AG09309 (cell line): ENCODE measurements around the gene NMUR2.

Experiments used
- DNase-seq: peaks from one replicate; pipeline ENCODE4 v3.0.0-alpha.2; 2010; ENCODE audit warnings: low read depth
- H3K4me3 ChIP-seq: 2 replicates; pipeline ENCODE4 v1.5.1; 2011; ENCODE audit warnings: mild to moderate bottlenecking, low read depth, low read length, moderate library complexity; ENCODE audit not compliant: control insufficient read depth
- CTCF ChIP-seq: IDR thresholded peaks from 2 replicates; pipeline ENCODE4 v1.5.1; 2011; ENCODE audit warnings: mild to moderate bottlenecking, low read depth, low read length, inconsistent platforms; ENCODE audit not compliant: insufficient read depth, control insufficient read depth; ENCODE audit errors: missing control alignments

The NMUR2 gene

GRCh38 chr5:152393441-152393840, 11.6 kb downstream of the NMUR2 start:
- no peak for TF ChIP-seq CTCF
- no peak for DNase-seq
- no peak overlapping the region for H3K4me3 ChIP-seq

GRCh38 chr5:152389208-152389849, 15.8 kb downstream of the NMUR2 start:
- TF ChIP-seq CTCF: no peak
- no peak for DNase-seq
- H3K4me3 ChIP-seq: no peak overlapping the region

- no peak overlapping the region for H3K4me3 ChIP-seq
- no peak for DNase-seq
- no peak for TF ChIP-seq CTCF
Measured at GRCh38 chr5:152388610-152389009, 16.5 kb downstream of the NMUR2 start.

- no peak overlapping the region for H3K4me3 ChIP-seq
- TF ChIP-seq CTCF: no peak
- no peak for DNase-seq
Measured at GRCh38 chr5:152380415-152381123, 24.5 kb downstream of the NMUR2 start.

- no peak overlapping the region for H3K4me3 ChIP-seq
- no peak for TF ChIP-seq CTCF
- no peak for DNase-seq
Measured at GRCh38 chr5:152379331-152379730, 25.7 kb downstream of the NMUR2 start.

GRCh38 chr5:152378730-152379129, 26.3 kb downstream of the NMUR2 start:
- H3K4me3 ChIP-seq: no peak overlapping the region
- no peak for DNase-seq
- TF ChIP-seq CTCF: no peak

- TF ChIP-seq CTCF: no peak
- no peak overlapping the region for H3K4me3 ChIP-seq
- no peak for DNase-seq
Measured at GRCh38 chr5:152376886-152377285, 28.2 kb downstream of the NMUR2 start.
